LNCaP clone FGC (cell line): ENCODE data around the gene GRIP1.

Source experiments
- DNase-seq: peaks from one replicate; pipeline ENCODE4 v3.0.0-alpha.2; 2011; ENCODE audit warnings: low read depth
- H3K4me3 ChIP-seq: 2 replicates; pipeline ENCODE4 v1.5.1; 2011; ENCODE audit warnings: mild to moderate bottlenecking, low read depth, low read length, control low read depth
- TF ChIP-seq, protein P1 (sequence below): IDR thresholded peaks from 2 replicates; pipeline ENCODE4 v1.5.1; 2012; ENCODE audit warnings: mild to moderate bottlenecking; ENCODE audit not compliant: control insufficient read depth, insufficient read depth; ENCODE audit errors: extremely low read depth

GRIP1 gene

DNA sequence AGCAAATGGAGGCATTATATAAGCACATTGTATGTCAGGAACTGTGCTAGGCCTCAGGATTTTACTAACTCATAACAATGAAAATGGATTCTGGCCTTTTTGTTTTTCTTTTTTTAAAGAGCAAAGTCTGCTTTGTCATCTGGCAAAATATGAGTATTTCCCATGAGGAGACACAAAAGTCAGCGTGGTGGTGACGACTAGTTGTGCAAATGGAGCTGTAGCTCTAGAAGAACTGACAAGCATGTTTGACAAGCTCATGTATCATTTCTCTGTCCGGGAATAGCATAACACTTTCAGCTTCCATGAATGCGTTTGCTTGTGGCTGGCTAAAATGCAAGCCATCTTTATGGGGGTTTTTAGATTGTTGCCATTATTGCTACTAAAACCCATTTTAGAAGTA is 248.8 kb downstream of the GRIP1 start:
- no peak overlapping the region for H3K4me3 ChIP-seq
- DNase-seq: no peak
- TF ChIP-seq, protein P1, sequence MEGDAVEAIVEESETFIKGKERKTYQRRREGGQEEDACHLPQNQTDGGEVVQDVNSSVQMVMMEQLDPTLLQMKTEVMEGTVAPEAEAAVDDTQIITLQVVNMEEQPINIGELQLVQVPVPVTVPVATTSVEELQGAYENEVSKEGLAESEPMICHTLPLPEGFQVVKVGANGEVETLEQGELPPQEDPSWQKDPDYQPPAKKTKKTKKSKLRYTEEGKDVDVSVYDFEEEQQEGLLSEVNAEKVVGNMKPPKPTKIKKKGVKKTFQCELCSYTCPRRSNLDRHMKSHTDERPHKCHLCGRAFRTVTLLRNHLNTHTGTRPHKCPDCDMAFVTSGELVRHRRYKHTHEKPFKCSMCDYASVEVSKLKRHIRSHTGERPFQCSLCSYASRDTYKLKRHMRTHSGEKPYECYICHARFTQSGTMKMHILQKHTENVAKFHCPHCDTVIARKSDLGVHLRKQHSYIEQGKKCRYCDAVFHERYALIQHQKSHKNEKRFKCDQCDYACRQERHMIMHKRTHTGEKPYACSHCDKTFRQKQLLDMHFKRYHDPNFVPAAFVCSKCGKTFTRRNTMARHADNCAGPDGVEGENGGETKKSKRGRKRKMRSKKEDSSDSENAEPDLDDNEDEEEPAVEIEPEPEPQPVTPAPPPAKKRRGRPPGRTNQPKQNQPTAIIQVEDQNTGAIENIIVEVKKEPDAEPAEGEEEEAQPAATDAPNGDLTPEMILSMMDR: no peak

DNA sequence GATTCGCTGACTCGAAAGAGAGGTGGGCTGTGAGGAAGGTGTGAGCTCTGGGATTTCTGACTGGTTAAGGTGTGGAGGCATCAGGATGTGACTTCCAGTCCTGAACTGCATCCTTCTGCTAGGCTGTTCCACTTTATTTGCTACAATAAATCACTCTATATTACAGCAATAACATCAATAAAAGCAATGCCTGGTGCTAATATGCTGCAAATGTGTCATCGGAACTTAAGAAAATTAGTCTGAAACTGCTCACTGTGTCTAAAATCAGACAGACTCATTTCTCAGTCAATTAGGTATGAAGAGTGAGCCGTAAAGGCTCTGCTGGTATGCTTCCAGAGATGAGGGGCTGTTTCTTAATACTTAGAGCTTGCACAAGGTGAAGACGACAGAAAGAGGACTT is 250.0 kb downstream of the GRIP1 start:
- no peak for DNase-seq

DNA sequence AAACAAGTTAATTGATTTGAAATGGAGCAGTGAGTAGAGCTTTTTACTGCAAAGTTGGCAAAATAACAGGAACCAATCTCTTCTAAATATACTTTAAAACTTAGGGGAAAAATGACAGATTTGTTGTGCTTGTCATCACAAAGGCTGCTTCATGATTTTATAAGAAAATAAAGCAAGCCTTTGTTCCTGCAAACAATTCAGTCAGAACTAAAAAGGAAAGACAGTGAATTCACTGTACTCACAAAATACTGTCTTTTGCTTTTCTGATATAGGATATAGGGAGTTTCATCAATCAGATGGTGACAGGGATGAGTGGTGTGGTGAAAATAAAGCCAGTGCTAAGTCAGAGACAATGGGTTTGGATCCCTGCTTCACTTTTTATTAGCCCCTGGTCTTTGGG is 250.6 kb downstream of the GRIP1 start:
- TF ChIP-seq, protein P1: no peak
- H3K4me3 ChIP-seq: no peak overlapping the region
- no peak for DNase-seq

More for the DNA sequence above, 250.0 kb downstream of the GRIP1 start:
- H3K4me3 ChIP-seq: no peak overlapping the region
- TF ChIP-seq, protein P1: no peak

DNA sequence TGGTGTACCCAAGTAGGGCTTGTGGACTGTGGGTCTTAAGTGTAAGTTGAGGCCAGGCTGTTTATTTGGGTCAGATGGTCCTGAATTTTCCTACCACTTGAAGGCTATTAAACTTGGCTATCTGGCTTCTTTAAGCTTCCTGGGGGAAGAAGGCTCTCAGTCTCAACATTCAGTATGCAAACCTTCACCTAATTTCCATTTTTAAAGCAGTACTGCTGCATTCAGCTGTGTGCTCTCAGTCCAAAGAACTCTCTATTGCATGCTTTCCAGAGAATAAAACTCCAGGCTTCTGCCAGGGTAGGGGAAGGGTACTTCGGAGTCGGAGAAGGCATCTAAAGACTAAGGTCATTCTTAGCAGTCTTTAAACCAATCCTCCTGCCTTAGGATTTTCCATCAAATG is 252.2 kb downstream of the GRIP1 start:
- TF ChIP-seq, protein P1: no peak
- H3K4me3 ChIP-seq: no peak overlapping the region
- DNase-seq: no peak

DNA sequence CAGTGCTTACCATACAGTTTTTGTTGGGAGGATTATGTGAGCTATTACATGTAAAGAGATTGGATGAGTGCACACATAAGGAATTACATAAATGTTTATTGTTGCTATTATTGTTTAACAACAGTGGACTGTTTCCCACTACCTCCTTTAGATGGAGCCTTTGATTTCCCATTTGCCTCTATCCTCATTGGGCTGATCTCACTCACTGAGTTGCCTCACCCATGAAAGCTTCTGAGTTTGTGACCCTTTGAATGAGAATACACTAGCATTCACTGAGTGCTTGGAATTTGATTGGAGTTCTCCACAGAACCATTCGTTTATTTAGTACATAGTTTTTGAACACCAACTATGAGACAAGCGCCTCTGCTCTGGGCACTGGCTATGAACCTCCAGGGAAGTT is 255.6 kb downstream of the GRIP1 start:
- no peak overlapping the region for H3K4me3 ChIP-seq
- DNase-seq: no peak
- TF ChIP-seq, protein P1: no peak

DNA sequence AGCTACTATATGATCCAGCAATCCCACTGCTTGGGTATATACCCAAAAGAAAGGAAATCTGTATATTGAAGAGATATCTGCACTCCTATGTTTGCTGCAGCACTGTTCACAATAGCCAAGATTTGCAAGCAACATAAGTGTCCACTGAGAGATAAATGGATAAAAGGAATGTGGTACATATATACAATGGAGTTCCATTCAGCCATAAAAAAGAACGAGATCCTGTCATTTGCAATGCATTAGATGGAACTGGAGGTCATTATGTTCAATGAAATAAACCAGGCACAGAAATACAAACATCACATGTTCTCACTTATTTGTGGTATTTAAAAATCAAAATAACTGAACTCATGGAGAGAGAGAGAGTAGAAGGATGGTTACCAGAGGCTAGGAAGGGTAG is 260.0 kb downstream of the GRIP1 start:
- no peak for DNase-seq
- H3K4me3 ChIP-seq: no peak overlapping the region
- TF ChIP-seq, protein P1: no peak

DNA sequence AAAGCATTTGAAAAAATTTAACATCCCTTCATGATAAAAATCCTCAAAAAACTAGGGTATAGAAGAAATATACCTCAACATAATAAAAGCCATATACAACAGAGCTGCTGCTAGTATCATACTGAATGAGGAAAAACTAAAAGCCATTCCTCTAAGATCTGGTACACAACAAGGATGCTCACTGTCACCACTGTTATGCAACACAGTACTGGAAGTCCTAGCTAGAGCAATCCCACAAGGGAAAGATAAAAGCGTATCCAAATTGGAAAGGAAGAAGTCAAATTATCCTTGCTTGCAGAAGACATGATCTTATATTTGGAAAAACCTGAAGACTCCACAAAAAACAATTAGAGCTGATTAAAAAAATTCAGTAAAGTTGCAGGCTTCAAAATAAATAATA is 261.7 kb downstream of the GRIP1 start:
- TF ChIP-seq, protein P1: no peak
- DNase-seq: no peak
- H3K4me3 ChIP-seq: no peak overlapping the region
